ENCODE measurements around the gene TP53TG5.

- no peak for TF ChIP-seq WRNIP1 (IDR thresholded peaks at IDR 0.05; ENCODE audit: borderline replicate concordance, low read depth, low read length)
- TF ChIP-seq RFX5 (IDR thresholded peaks at IDR 0.05; ENCODE audit: low read depth, low read length), result no peak
- no peak for TF ChIP-seq CTCF (IDR thresholded peaks at IDR 0.05 in 2 of 3, conservative IDR thresholded peaks at IDR 0.05 in 1 of 3; ENCODE audit: control insufficient read depth in 2 of 3, extremely low read depth in 1 of 3, insufficient read depth in 1 of 3, low read depth in 3 of 3, low read length in 3 of 3)
These were observed 14.3 kb downstream of the TP53TG5 start for GRCh38 chr20:45363611-45364492.

All from GM12878 (cell line).